Right lobe of liver (tissue), 6 donors: ENCODE results near the gene HSF4. TPM values are rescaled to one million over a fixed set of nuclear protein-coding genes. Genes with fewer than 3 reads are reported as not detected.

Source experiments
- ATAC-seq, 4 donors: fragments of 200-7000 bp; cut with Tn5 transposase; one replicate each; pipeline ENCODE4 v1.9.1; 2020; ENCODE audit warnings: mild to moderate bottlenecking in 4 of 4, moderate library complexity in 4 of 4
- DNase-seq, 3 donors: peaks; one replicate each; pipeline ENCODE4 v3.0.0-alpha.2; 2020
- H3K27ac ChIP-seq, 3 donors: fragments of 200-600 bp; one replicate each; pipeline ENCODE4 v1.8.0; 2022
- H3K27me3 ChIP-seq, 2 donors: fragments of 200-600 bp; one replicate each; pipeline ENCODE4 v1.8.0; 2022
- H3K36me3 ChIP-seq, 4 donors: fragments of 200-600 bp; sonication (generic) in 1 of 4; one replicate each; pipeline versions ENCODE4 v1.5.1 to v1.8.0; 2017 to 2022; ENCODE audit warnings: control low read depth in 1 of 4
- H3K4me1 ChIP-seq, 4 donors: fragments of 200-600 bp; sonication (generic) in 1 of 4; one replicate each; pipeline versions ENCODE4 v1.5.1 to v1.8.0; 2017 to 2022; ENCODE audit warnings: control low read depth in 1 of 4
- H3K4me3 ChIP-seq, 3 donors: fragments of 200-600 bp; one replicate each; pipeline ENCODE4 v1.8.0; 2022
- H3K9me3 ChIP-seq, 4 donors: fragments of 200-600 bp; sonication (generic) in 1 of 4; one replicate each; pipeline versions ENCODE4 v1.5.1 to v1.8.0; 2017 to 2022; ENCODE audit warnings: control low read depth in 1 of 4
- POLR2A ChIP-seq: fragments of 450-650 bp; IDR thresholded peaks from one replicate; pipeline ENCODE4 v1.6.1; 2017; ENCODE audit warnings: antibody characterized with exemption, mild to moderate bottlenecking
- WGBS: methylation state at CpG from one replicate; pipeline ENCODE4 v1.1.6; 2018; ENCODE audit warnings: low coverage, low lambda C conversion rate; ENCODE audit not compliant: insufficient coverage; ENCODE audit errors: missing lambda C conversion rate; 5-methylcytosine and 5-hydroxymethylcytosine counted together
- intact Hi-C, 2 donors: fragments of 100-400 bp; cut with DNase I; formaldehyde crosslinking; loops; one replicate each; pipeline versions ENCODE4 v1.11.2 to v1.14.1; 2022
- total RNA-seq, 6 experiments: library from RNA; depleted of rRNA in 2 of 6; stranded (reverse); fragments of >200 nt in 2 of 6; fragmentation: NEBNext Ultra II Directional in 3 of 6; extraction: Animal tissue kit (Norgen Biotek cat#: 25700) in 3 of 6; gene quantifications; one replicate each; pipeline versions ENCODE4 v1.1.0 to v1.2.4, GENCODE V29; 2016 to 2023
- TF ChIP-seq, protein P1 (sequence below), 4 donors: fragments of 200-600 bp in 3 of 4; fragments of 450-650 bp in 1 of 4; IDR thresholded peaks; one replicate each; pipeline versions ENCODE4 v1.5.1 to v1.8.0; 2016 to 2022; ENCODE audit warnings: antibody characterized with exemption in 4 of 4, mild to moderate bottlenecking in 2 of 4
- donor health status: DM: no; HTN: yes; CAD: no.
- donor health status: DM: no; HTN: no; CAD: no.
- donor health status: DM: no; HTN: no; CAD: no.
- donor health status: DM: no; HTN: yes; CAD: no.
- donor health status: DM: no; HTN: yes; CAD: no.

HSF4 gene
- total RNA-seq, 6 experiments from 2014 or later: 10.4 to 44.1 (median 30.1) TPM

DNA sequence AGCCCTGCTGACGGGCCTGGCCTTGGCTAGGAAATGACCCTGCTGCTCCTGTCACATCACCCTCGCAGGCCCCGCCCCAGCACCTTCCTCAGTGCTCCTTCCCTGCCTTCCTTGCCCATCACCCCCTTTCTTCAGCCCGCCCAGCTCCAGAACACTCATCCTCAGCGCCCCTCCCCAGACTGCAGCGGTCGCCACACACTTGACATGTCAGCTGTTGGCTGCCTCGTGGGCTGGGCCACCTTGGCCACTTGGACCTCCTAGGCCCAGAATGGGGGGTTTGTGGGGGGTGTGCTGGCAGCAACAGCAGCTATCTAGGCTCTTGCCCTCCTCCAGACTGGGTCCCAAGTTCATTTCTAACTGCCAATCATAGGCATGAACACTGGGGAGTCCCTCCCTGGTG lies 45.0 kb downstream of the HSF4 start:
- Histone ChIP-seq H3K27ac (no peak overlapping the region), H3K4me3 (no peak overlapping the region), H3K27me3 (no peaks in the 10 kb centered on the region), H3K9me3 (no peaks in the 10 kb centered on the region), H3K36me3 (no peaks in the 10 kb centered on the region), H3K4me1 (peaks cover 0 to 28% (median 5%) of the 10 kb centered on the region in 4 donors)
- no peak for DNase-seq
- 87% methylated on average over 4 of the region's 8 CpGs for WGBS
- intact Hi-C loops: no loop called here
- ATAC-seq: no peak
- TF ChIP-seq POLR2A: no peak
- TF ChIP-seq, protein P1, sequence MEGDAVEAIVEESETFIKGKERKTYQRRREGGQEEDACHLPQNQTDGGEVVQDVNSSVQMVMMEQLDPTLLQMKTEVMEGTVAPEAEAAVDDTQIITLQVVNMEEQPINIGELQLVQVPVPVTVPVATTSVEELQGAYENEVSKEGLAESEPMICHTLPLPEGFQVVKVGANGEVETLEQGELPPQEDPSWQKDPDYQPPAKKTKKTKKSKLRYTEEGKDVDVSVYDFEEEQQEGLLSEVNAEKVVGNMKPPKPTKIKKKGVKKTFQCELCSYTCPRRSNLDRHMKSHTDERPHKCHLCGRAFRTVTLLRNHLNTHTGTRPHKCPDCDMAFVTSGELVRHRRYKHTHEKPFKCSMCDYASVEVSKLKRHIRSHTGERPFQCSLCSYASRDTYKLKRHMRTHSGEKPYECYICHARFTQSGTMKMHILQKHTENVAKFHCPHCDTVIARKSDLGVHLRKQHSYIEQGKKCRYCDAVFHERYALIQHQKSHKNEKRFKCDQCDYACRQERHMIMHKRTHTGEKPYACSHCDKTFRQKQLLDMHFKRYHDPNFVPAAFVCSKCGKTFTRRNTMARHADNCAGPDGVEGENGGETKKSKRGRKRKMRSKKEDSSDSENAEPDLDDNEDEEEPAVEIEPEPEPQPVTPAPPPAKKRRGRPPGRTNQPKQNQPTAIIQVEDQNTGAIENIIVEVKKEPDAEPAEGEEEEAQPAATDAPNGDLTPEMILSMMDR (IDR thresholded peaks at IDR 0.05): no peak

DNA sequence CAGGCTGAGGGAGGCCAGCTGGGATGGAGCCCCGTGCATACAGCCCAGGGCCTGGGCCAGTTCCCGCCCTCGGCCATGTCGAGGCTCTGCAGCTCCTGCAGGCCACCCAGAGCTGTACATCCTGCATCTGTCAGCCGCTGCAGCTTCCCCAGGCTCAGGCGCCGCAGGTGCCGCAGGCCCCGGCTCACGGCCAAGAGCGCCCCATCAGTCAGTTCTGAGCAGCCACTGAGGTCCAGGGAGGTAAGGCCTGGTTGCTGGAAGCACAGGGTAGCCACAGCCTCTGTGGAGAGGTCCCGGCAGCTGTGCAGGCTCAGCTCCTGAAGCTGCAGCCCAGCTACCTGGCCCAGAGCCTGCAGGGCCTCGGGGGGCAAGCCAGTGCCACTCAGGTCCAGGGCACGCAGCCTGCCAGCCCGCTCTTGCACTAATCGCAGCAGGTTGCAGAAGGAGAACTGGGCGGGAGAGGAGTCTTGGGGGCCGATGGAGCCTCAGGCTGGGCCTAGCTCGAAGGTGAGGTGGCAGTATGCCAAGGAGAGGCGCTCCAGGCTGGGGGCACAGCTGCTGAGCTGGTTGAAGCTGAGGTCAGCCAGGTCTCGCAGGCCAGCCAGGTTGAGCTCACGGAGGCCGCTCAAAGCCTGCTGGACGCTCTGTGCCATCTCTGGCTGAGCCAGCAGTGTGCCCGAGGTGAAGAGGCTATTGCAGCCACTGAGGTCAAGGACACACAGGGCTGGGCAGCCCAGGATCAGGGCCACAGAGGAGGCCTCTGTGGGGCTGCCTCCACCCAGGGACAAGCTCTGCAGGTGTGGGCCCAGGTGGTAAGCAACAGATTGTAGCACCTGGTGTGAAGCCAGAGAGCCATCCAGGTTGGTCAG lies 45.8 kb downstream of the HSF4 start:
- TF ChIP-seq, protein P1 (IDR thresholded peaks at IDR 0.05): peak in 1 of 4 donors; percentile 11
- no peak for TF ChIP-seq POLR2A
- Histone ChIP-seq H3K4me3 (no peak overlapping the region), H3K9me3 (no peaks in the 10 kb centered on the region), H3K36me3 (no peaks in the 10 kb centered on the region), H3K4me1 (peaks cover 0 to 28% (median 5%) of the 10 kb centered on the region in 4 donors), H3K27ac (no peak overlapping the region), H3K27me3 (no peaks in the 10 kb centered on the region)
- intact Hi-C loops: no loop called here
- DNase-seq (peak; percentile 67 to 92 (median 91)), ATAC-seq (peak; percentile 75 to 95 (median 84))
- 67% methylated on average over 3 of the region's 25 CpGs for WGBS

DNA sequence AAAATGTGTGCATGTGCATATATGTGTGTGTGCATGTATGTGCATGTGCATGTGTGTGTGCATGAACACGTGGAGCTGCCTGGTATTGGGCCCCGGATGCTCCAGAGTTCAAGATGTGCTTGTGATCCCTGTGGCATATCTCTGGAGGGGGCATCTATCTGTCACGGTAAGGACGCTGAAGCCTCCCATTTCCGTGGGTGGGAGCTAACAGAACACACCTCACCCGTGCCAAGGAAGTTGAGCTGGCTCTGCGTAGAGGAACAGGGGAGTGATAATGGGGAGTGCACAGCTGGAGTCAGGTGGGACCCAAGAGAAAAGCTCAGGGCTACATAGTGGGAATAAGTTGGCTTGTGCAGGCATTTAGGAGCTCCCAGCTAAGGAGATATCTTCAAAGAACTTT lies 47.1 kb downstream of the HSF4 start:
- intact Hi-C loops: no loop called here
- Histone ChIP-seq H3K4me1 (peaks cover 0 to 28% (median 5%) of the 10 kb centered on the region in 4 donors), H3K4me3 (no peak overlapping the region), H3K36me3 (no peaks in the 10 kb centered on the region), H3K9me3 (no peaks in the 10 kb centered on the region), H3K27me3 (no peaks in the 10 kb centered on the region), H3K27ac (no peak overlapping the region)
- ATAC-seq (no peak), DNase-seq (no peak)
- 81% methylated on average over 6 of the region's 7 CpGs for WGBS
- no peak for TF ChIP-seq POLR2A
- TF ChIP-seq, protein P1 (IDR thresholded peaks at IDR 0.05): no peak

DNA sequence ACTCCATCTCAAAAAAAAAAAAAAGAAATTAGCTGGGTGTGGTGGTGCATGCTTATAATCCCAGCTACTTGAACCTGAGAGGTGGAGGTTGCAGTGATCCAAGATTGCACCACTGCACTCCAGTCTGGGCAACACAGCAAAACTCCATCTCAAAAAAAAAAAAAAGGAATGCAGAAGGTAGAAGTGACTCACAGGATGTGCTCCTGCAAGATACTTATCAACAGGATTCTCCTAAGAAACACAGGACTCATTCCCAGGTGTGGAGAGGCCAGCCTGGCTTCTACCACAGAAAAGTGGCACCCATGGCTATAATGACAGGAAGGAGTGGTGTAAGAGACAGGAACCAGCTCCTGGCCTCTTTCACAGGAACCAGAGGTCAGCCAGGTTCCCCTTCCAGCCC lies 48.2 kb downstream of the HSF4 start:
- DNase-seq: no peak
- no peak overlapping the region for H3K4me3 ChIP-seq
- intact Hi-C loops: no loop called here
- peaks cover 0 to 28% (median 6%) of the 10 kb centered on the region in 4 donors for H3K4me1 ChIP-seq
- H3K9me3 ChIP-seq: no peaks in the 10 kb centered on the region
- no peaks in the 10 kb centered on the region for H3K36me3 ChIP-seq
- no peak overlapping the region for H3K27ac ChIP-seq
- no peaks in the 10 kb centered on the region for H3K27me3 ChIP-seq
- no peak for ATAC-seq
- TF ChIP-seq, protein P1 (IDR thresholded peaks at IDR 0.05): no peak
- TF ChIP-seq POLR2A: no peak
